ENCODE data around the gene HPRT1.

DNA sequence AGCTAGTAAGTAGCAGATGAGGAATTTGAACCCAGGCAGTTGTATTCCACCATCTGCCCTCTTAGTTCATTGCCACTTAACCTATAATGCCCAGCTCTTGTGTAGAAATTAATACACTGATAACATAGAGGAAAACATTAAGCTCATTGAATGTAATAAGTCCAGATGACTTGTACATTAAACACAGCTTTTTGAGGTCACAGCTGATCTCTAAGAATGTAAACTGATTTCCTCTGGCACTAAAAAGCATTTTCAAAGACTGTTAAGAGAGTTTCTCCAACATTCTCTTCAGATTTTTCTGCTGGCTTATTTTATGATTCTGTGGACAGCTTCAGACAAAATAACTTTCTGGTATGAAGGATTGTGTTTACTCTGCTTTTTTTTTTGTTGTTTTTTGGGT is 42.7 kb downstream of the HPRT1 start:
- no peak for TF ChIP-seq CTCF (IDR thresholded peaks at IDR 0.05)
- no peak for TF ChIP-seq POLR2A (IDR thresholded peaks at IDR 0.05)

Data from uterus (tissue), 2 donors.